Stomach (tissue), 9 donors: ENCODE results near the gene XKRX. TPM values are rescaled to one million over a fixed set of nuclear protein-coding genes. Genes with fewer than 3 reads are reported as not detected.

ENCODE experiments used
- DNase-seq, 2 donors: peaks; one replicate each; pipeline versions ENCODE4 v3.0.0 to v3.0.0-alpha.2; 2013 to 2019
- H3K27ac ChIP-seq, 5 donors: fragments of 200-600 bp in 4 of 5; sonication (generic) in 4 of 5; one replicate each; pipeline ENCODE4 v1.5.1; 2013 to 2019; ENCODE audit warnings: mild to moderate bottlenecking in 1 of 5, moderate library complexity in 1 of 5
- H3K27me3 ChIP-seq, 3 donors: fragments of 200-600 bp; sonication (generic); one replicate each; pipeline ENCODE4 v1.5.1; 2017 to 2019; ENCODE audit warnings: mixed run types in 1 of 3
- H3K36me3 ChIP-seq, 4 donors: fragments of 200-600 bp; sonication (generic); 1 replicate in 3 of 4; 2 replicates in 1 of 4; pipeline ENCODE4 v1.5.1; 2016 to 2019
- H3K4me1 ChIP-seq, 4 donors: fragments of 200-600 bp; sonication (generic); one replicate each; pipeline ENCODE4 v1.5.1; 2016 to 2019
- H3K4me3 ChIP-seq, 4 donors: fragments of 200-600 bp; sonication (generic) in 3 of 4; one replicate each; pipeline ENCODE4 v1.5.1; 2016 to 2019; ENCODE audit warnings: mild to moderate bottlenecking in 1 of 4
- H3K9me3 ChIP-seq, 4 donors: fragments of 200-600 bp; sonication (generic); one replicate each; pipeline ENCODE4 v1.5.1; 2016 to 2019
- CTCF ChIP-seq, 7 experiments: fragments of 450-650 bp in 4 of 7; fragments of 200-600 bp in 3 of 7; sonication (generic) in 3 of 7; IDR thresholded peaks; one replicate each; pipeline ENCODE4 v1.5.1; 2016 to 2019; ENCODE audit warnings: antibody characterized with exemption in 7 of 7, control low read depth in 2 of 7, mild to moderate bottlenecking in 1 of 7
- EP300 ChIP-seq: sonication (generic); formaldehyde crosslinking; IDR thresholded peaks from one replicate; pipeline ENCODE4 v1.6.1; 2017; ENCODE audit warnings: antibody characterized with exemption
- POLR2A ChIP-seq, 4 donors: fragments of 450-650 bp; IDR thresholded peaks; one replicate each; pipeline ENCODE4 v1.6.1; 2016; ENCODE audit warnings: antibody characterized with exemption in 4 of 4, control low read depth in 2 of 4, mild to moderate bottlenecking in 1 of 4, moderate library complexity in 1 of 4
- POLR2AphosphoS5 ChIP-seq, 3 donors: sonication (generic); formaldehyde crosslinking; IDR thresholded peaks; one replicate each; pipeline ENCODE4 v1.6.1; 2016; ENCODE audit warnings: antibody characterized with exemption in 3 of 3
- whole genome bisulfite sequencing, 5 donors: extraction: QIAGEN DNeasy Blood & Tissue Kit in 3 of 5; methylation state at CpG; one replicate each; pipeline versions ENCODE4 v1.1.5 to v1.1.7; 2013 to 2018; 5-methylcytosine and 5-hydroxymethylcytosine counted together
- intact Hi-C: fragments of 100-400 bp; cut with DNase I; formaldehyde crosslinking; loops from one replicate; pipeline ENCODE4 v1.15.1; 2023; ENCODE audit warnings: low total_unique reads
- polyA plus RNA-seq, 3 donors: library from polyadenylated mRNA; stranded (reverse); fragments of 200-250 nt; gene quantifications; one replicate each; pipeline ENCODE4 v1.2.3, GENCODE V29; 2013
- total RNA-seq, 5 donors: library from RNA; depleted of rRNA; stranded (reverse); fragments of >200 nt; gene quantifications; one replicate each; pipeline versions ENCODE4 v1.1.0 to v1.2.3, GENCODE V29; 2014 to 2016
- donor health status: healthy with polysubstance abuse.
- donor health status: Bipolar disorder and iron deficiency.
- donor health status: healthy.

XKRX gene
- total and polyA plus RNA-seq, 8 donors: 0.31 to 0.92 (median 0.63) TPM; not detected in 5

GRCh38 chrX:100874325-100874724 is 54.4 kb downstream of the XKRX start, which contains the start of gene NOX1:
NOX1 (minus strand) TSS chrX:100874359; CDS start chrX:100874139, 220 bp downstream.
- no peak for DNase-seq
- H3K27ac ChIP-seq: no peak within 1 kb of the TSS

GRCh38 chrX:100871594-100872560 is 56.8 kb downstream of the XKRX start:
- Histone ChIP-seq H3K36me3 (no peaks in the 10 kb centered on the region), H3K4me1 (no peaks in the 10 kb centered on the region), H3K4me3 (no peak overlapping the region), H3K9me3 (no peaks in the 10 kb centered on the region), H3K27me3 (no peaks in the 10 kb centered on the region), H3K27ac (no peak overlapping the region)
- TF ChIP-seq POLR2AphosphoS5 (IDR thresholded peaks at IDR 0.05) (no peak), CTCF (IDR thresholded peaks at IDR 0.05) (no peak), POLR2A (IDR thresholded peaks at IDR 0.05) (no peak), EP300 (no peak)
- 57 to 69% (median 63%) methylated on average over 7 to 9 of the region's 9 CpGs for WGBS, 5 donors
- intact Hi-C loops: no loop called here
- no peak for DNase-seq

More at GRCh38 chrX:100874325-100874724, 54.4 kb downstream of the XKRX start, which contains the start of gene NOX1:
- Histone ChIP-seq H3K4me1 (no peaks in the 10 kb centered on the region), H3K9me3 (no peaks in the 10 kb centered on the region), H3K36me3 (no peaks in the 10 kb centered on the region), H3K4me3 (no peak within 1 kb of the TSS), H3K27me3 (no peaks in the 10 kb centered on the region)
- no peak for TF ChIP-seq POLR2AphosphoS5 (IDR thresholded peaks at IDR 0.05)
- no peak for TF ChIP-seq POLR2A (IDR thresholded peaks at IDR 0.05)
- TF ChIP-seq CTCF (IDR thresholded peaks at IDR 0.05): no peak
- TF ChIP-seq EP300: no peak
- 13 to 63% (median 52%) methylated on average over 2 of the region's 2 CpGs for WGBS, 5 donors
- intact Hi-C loops: no loop called here

GRCh38 chrX:100870527-100870926 is 58.2 kb downstream of the XKRX start:
- Histone ChIP-seq H3K36me3 (no peaks in the 10 kb centered on the region), H3K27me3 (no peaks in the 10 kb centered on the region), H3K27ac (no peak overlapping the region), H3K4me3 (no peak overlapping the region), H3K9me3 (no peaks in the 10 kb centered on the region), H3K4me1 (no peaks in the 10 kb centered on the region)
- 46 to 64% (median 62%) methylated on average over 5 of the region's 5 CpGs for WGBS, 5 donors
- no peak for DNase-seq
- TF ChIP-seq POLR2AphosphoS5 (IDR thresholded peaks at IDR 0.05): no peak
- no peak for TF ChIP-seq CTCF (IDR thresholded peaks at IDR 0.05)
- TF ChIP-seq POLR2A (IDR thresholded peaks at IDR 0.05): no peak
- no peak for TF ChIP-seq EP300
- intact Hi-C loops: no loop called here

DNA sequence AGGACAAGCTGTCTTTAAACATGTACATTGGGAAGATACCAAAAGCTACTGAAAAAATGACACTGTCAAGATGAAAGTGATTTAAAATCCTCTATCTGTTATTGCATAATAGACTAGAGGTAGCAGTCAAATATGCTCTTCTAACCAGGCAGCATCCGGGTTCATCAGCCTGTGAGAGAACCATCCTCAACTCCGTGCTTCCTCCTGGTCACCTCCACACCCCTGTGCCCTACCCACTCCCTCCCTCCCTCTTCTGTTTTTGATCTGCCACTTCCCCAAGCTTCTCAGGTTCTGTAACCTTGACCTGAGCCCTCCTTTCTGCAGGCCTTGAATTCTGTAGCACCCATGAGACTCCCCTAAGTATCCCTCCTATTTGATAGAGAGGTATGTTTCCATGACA is 60.4 kb downstream of the XKRX start:
- WGBS, 5 donors: 62 to 86% (median 79%) methylated on average over 2 of the region's 2 CpGs
- intact Hi-C loops: no loop called here
- H3K27ac ChIP-seq: no peak overlapping the region
- no peaks in the 10 kb centered on the region for H3K4me1 ChIP-seq
- H3K4me3 ChIP-seq: no peak overlapping the region
- no peaks in the 10 kb centered on the region for H3K9me3 ChIP-seq
- no peaks in the 10 kb centered on the region for H3K36me3 ChIP-seq
- H3K27me3 ChIP-seq: no peaks in the 10 kb centered on the region
- TF ChIP-seq POLR2A (IDR thresholded peaks at IDR 0.05) (no peak), EP300 (no peak), POLR2AphosphoS5 (IDR thresholded peaks at IDR 0.05) (no peak), CTCF (IDR thresholded peaks at IDR 0.05) (no peak)
- no peak for DNase-seq
